Medulla oblongata (tissue), 1 donor: Measurements from ENCODE around the gene PEX12.
"Not testable (repeated sequence)": the region's sequence is repeated elsewhere in the genome, so short reads cannot be mapped to it uniquely, and the experiment has no call there.

Experiments
- DNase-seq: peaks from one replicate; pipeline ENCODE4 v3.0.0-alpha.2; 2015; ENCODE audit errors: extremely low spot score

Gene PEX12

GRCh38 chr17:35578197-35578928, at the start of gene PEX12:
TSS of gene PEX12 (minus strand) at chr17:35578571. CDS start at chr17:35578021, 550 bp downstream.
- DNase-seq = peak; percentile 97

GRCh38 chr17:35627417-35627816, 49.0 kb upstream of the PEX12 start:
- DNase-seq = no peak

- no peak for DNase-seq
Measured at GRCh38 chr17:35621768-35622167, 43.4 kb upstream of the PEX12 start.

- no peak for DNase-seq
Measured at GRCh38 chr17:35618628-35619027, 40.3 kb upstream of the PEX12 start.

GRCh38 chr17:35617505-35617904, 39.1 kb upstream of the PEX12 start:
- DNase-seq = no peak

GRCh38 chr17:35616536-35616935, 38.2 kb upstream of the PEX12 start:
- no peak for DNase-seq

- no peak for DNase-seq
Measured at GRCh38 chr17:35614810-35615209, 36.4 kb upstream of the PEX12 start.

GRCh38 chr17:35612924-35613521, 34.7 kb upstream of the PEX12 start:
- peak; percentile 73 for DNase-seq

- not testable (repeated sequence) for DNase-seq
Measured at GRCh38 chr17:35610746-35611145, 32.4 kb upstream of the PEX12 start.

GRCh38 chr17:35609831-35610230, 31.5 kb upstream of the PEX12 start:
- DNase-seq = no peak

- no peak for DNase-seq
Measured at GRCh38 chr17:35607239-35607847, 29.0 kb upstream of the PEX12 start.

- no peak for DNase-seq
Measured at GRCh38 chr17:35605678-35606077, 27.3 kb upstream of the PEX12 start.

GRCh38 chr17:35603674-35604073, 25.3 kb upstream of the PEX12 start:
- no peak for DNase-seq

GRCh38 chr17:35597604-35598003, 19.2 kb upstream of the PEX12 start:
- DNase-seq = no peak

GRCh38 chr17:35596530-35597233, 18.3 kb upstream of the PEX12 start:
- DNase-seq = no peak

GRCh38 chr17:35596072-35596471, 17.7 kb upstream of the PEX12 start:
- DNase-seq = no peak

GRCh38 chr17:35588196-35588920, 10.0 kb upstream of the PEX12 start:
- DNase-seq = no peak

- DNase-seq = peak; percentile 94
Measured at GRCh38 chr17:35587074-35587961, 8.9 kb upstream of the PEX12 start, which contains the start of gene AP2B1. TSS of gene AP2B1 (plus strand) at chr17:35587322. CDS start at chr17:35594031, 6,709 bp downstream.

- DNase-seq = no peak
Measured at GRCh38 chr17:35586569-35587073, 8.2 kb upstream of the PEX12 start.

- DNase-seq = no peak
Measured at GRCh38 chr17:35584061-35584460, 5.7 kb upstream of the PEX12 start.
